ENCODE data around the gene PRKCH. TPM values are rescaled to one million over a fixed set of nuclear protein-coding genes. Genes with fewer than 3 reads are reported as not detected.

Gene PRKCH
- total and polyA plus RNA-seq, 10 of the 15 experiments (the other 5 are each of a cell fraction or from before 2014, with no cell fraction given), result 10.7 to 140 (median 33.2) TPM

- no peak for TF ChIP-seq SRF (IDR thresholded peaks at IDR 0.05; ENCODE audit: low read depth in 2 of 2, low read length in 2 of 2)
- no peak for TF ChIP-seq E2F8 (IDR thresholded peaks at IDR 0.05; ENCODE audit: low read depth, partially characterized antibody)
- peak; percentile 90 for TF ChIP-seq NBN (IDR thresholded peaks at IDR 0.05)
- peak; percentile 41 to 61; a peak in 2 of 4 replicates for TF ChIP-seq EP300 (IDR thresholded peaks at IDR 0.05; ENCODE audit: borderline replicate concordance in 1 of 2, control insufficient read depth in 1 of 2, low read depth in 2 of 2, low read length in 2 of 2)
- no peak for TF ChIP-seq LARP7 (IDR thresholded peaks at IDR 0.05)
- no peak for TF ChIP-seq EZH2 (IDR thresholded peaks at IDR 0.05; ENCODE audit: borderline replicate concordance, control insufficient read depth, low read depth, low read length)
- TF ChIP-seq IRF4 (IDR thresholded peaks at IDR 0.05; ENCODE audit: low read depth, low read length), result 0 out of 2 replicates have a peak, but pooled peaks have one; percentile 40
- TF ChIP-seq NR2C2 (IDR thresholded peaks at IDR 0.05; ENCODE audit: borderline replicate concordance, control insufficient read depth, insufficient read length, low read depth), result no peak
- 0 out of 2 replicates have a peak, but pooled peaks have one; percentile 20 for TF ChIP-seq NFIC (IDR thresholded peaks at IDR 0.05; ENCODE audit: low read depth, low read length)
- no peak for TF ChIP-seq ASH2L (IDR thresholded peaks at IDR 0.05; ENCODE audit: borderline replicate concordance, low read depth)
- TF ChIP-seq SMAD5 (IDR thresholded peaks at IDR 0.05; ENCODE audit: low read depth), result no peak
- no peak for TF ChIP-seq PAX8 (IDR thresholded peaks at IDR 0.05)
- no peak for TF ChIP-seq RELA (IDR thresholded peaks at IDR 0.05; ENCODE audit: borderline replicate concordance, partially characterized antibody)
- no peak for TF ChIP-seq ZBTB4 (CRISPR knock-in tag; IDR thresholded peaks at IDR 0.05)
- TF ChIP-seq, protein P1, sequence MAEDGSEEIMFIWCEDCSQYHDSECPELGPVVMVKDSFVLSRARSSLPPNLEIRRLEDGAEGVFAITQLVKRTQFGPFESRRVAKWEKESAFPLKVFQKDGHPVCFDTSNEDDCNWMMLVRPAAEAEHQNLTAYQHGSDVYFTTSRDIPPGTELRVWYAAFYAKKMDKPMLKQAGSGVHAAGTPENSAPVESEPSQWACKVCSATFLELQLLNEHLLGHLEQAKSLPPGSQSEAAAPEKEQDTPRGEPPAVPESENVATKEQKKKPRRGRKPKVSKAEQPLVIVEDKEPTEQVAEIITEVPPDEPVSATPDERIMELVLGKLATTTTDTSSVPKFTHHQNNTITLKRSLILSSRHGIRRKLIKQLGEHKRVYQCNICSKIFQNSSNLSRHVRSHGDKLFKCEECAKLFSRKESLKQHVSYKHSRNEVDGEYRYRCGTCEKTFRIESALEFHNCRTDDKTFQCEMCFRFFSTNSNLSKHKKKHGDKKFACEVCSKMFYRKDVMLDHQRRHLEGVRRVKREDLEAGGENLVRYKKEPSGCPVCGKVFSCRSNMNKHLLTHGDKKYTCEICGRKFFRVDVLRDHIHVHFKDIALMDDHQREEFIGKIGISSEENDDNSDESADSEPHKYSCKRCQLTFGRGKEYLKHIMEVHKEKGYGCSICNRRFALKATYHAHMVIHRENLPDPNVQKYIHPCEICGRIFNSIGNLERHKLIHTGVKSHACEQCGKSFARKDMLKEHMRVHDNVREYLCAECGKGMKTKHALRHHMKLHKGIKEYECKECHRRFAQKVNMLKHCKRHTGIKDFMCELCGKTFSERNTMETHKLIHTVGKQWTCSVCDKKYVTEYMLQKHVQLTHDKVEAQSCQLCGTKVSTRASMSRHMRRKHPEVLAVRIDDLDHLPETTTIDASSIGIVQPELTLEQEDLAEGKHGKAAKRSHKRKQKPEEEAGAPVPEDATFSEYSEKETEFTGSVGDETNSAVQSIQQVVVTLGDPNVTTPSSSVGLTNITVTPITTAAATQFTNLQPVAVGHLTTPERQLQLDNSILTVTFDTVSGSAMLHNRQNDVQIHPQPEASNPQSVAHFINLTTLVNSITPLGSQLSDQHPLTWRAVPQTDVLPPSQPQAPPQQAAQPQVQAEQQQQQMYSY (CRISPR knock-in tag; IDR thresholded peaks at IDR 0.05), result no peak
- TF ChIP-seq NFXL1 (IDR thresholded peaks at IDR 0.05; ENCODE audit: borderline replicate concordance), result no peak
- no peak for TF ChIP-seq CEBPB (IDR thresholded peaks at IDR 0.05; ENCODE audit: borderline replicate concordance in 1 of 2, low read depth in 2 of 2, low read length in 2 of 2)
- TF ChIP-seq WRNIP1 (IDR thresholded peaks at IDR 0.05; ENCODE audit: borderline replicate concordance, low read depth, low read length), result no peak
- TF ChIP-seq ESRRA (IDR thresholded peaks at IDR 0.05; ENCODE audit: low read length), result no peak
- peak; percentile 50; the same call in 1 of the 2 replicates for TF ChIP-seq RAD51 (IDR thresholded peaks at IDR 0.05)
- TF ChIP-seq ZNF622 (IDR thresholded peaks at IDR 0.05), result no peak
Measured at GRCh38 chr14:61444215-61444768, 122.9 kb downstream of the PRKCH start (continued).

Measured in GM12878 (cell line).